ENCODE results near the gene FZD4. TPM values are rescaled to one million over a fixed set of nuclear protein-coding genes. Genes with fewer than 3 reads are reported as not detected.

The FZD4 gene
- total and polyA plus RNA-seq, 10 of the 15 experiments (the other 5 are each of a cell fraction or from before 2014, with no cell fraction given), result under 0.01 to 0.13 (median 0.01) TPM; not detected in 6

GRCh38 chr11:86981777-86982540 is 26.8 kb upstream of the FZD4 start:
- DNase-seq (ENCODE audit: low read depth, low spot score) (no peak), FAIRE-seq (no peak), ATAC-seq (no peak)
- Histone ChIP-seq H3K27ac (ENCODE audit: control insufficient read depth, insufficient read depth) (no peak overlapping the region), H3K36me3 (ENCODE audit: control insufficient read depth in 2 of 2, insufficient read depth in 2 of 2, low read length in 1 of 2) (no peaks in the 10 kb centered on the region; a peak in 1 of 4 replicates), H3K79me2 (ENCODE audit: control insufficient read depth, insufficient read depth, low read length) (no peaks in the 10 kb centered on the region), H3K27me3 (replicated peaks in 1 of 2; ENCODE audit: control insufficient read depth in 2 of 2, insufficient read depth in 2 of 2, low read length in 1 of 2) (peaks cover 0 to 3% of the 10 kb centered on the region in 2 experiments; a peak in 1 of 4 replicates), H3K4me3 (no peak overlapping the region), H3K9me3 (replicated peaks; ENCODE audit: control insufficient read depth, insufficient read depth, low read length) (no peaks in the 10 kb centered on the region), H3K9ac (ENCODE audit: control insufficient read depth, insufficient read depth, low read length) (no peak overlapping the region), H3K4me1 (ENCODE audit: control insufficient read depth, insufficient read depth, low read length) (no peaks in the 10 kb centered on the region), H3K4me2 (ENCODE audit: control insufficient read depth, insufficient read depth) (no peak overlapping the region), H2AFZ (ENCODE audit: control insufficient read depth, low read depth, low read length) (no peak overlapping the region), H4K20me1 (ENCODE audit: control insufficient read depth, insufficient read depth) (no peaks in the 10 kb centered on the region)
- RAD21 ChIA-PET (ENCODE audit: unreplicated experiment), result no interaction called here
- SMC1A ChIA-PET (ENCODE audit: uncharacterized antibody, unreplicated experiment), result interaction anchor here (0.6 to 1.2 kb wide), 2 partner anchors 8 to 525 kb away, joined by 3 read pairs; no protein-coding TSS in a partner anchor
- POLR2A ChIA-PET, result no interaction called here
- TF ChIP-seq HCFC1 (IDR thresholded peaks at IDR 0.05; ENCODE audit: low read length) (no peak), NR2C1 (IDR thresholded peaks at IDR 0.05) (no peak), POLR2A (IDR thresholded peaks at IDR 0.05; ENCODE audit: low read depth, low read length) (no peak), MTA2 (IDR thresholded peaks at IDR 0.05; ENCODE audit: low read depth) (no peak), TCF3 (IDR thresholded peaks at IDR 0.05; ENCODE audit: borderline replicate concordance, insufficient read depth, low read depth, low read length) (no peak), EZH2 (IDR thresholded peaks at IDR 0.05; ENCODE audit: borderline replicate concordance, control insufficient read depth, low read depth, low read length) (no peak), POU2F2 (IDR thresholded peaks at IDR 0.05; ENCODE audit: borderline replicate concordance, low read depth, low read length) (no peak), ZBED1 (IDR thresholded peaks at IDR 0.05; ENCODE audit: borderline replicate concordance) (no peak), TARDBP (IDR thresholded peaks at IDR 0.05; ENCODE audit: borderline replicate concordance) (no peak), POLR2AphosphoS2 (IDR thresholded peaks at IDR 0.05; ENCODE audit: low read depth, low read length) (no peak), MEF2B (IDR thresholded peaks at IDR 0.05; ENCODE audit: partially characterized antibody, poor library complexity, severe bottlenecking) (no peak), PAX8 (IDR thresholded peaks at IDR 0.05) (no peak), CREM (IDR thresholded peaks at IDR 0.05; ENCODE audit: low read depth) (no peak)
- WGBS (ENCODE audit: insufficient coverage, insufficient replicate concordance, low lambda C conversion rate, missing lambda C conversion rate), result 48% methylated on average over 7 of the region's 7 CpGs
- BruUV-seq (replicated peaks), result no TSS peak
- intact Hi-C loops (cut with micrococcal nuclease; ENCODE audit: unreplicated experiment), result no loop called here
- in situ Hi-C loops (cut with MboI), result no loop called here
- CTCF ChIA-PET, result interaction anchor here (0.8 kb wide), 1 partner anchor 43 kb away, joined by 3 read pairs; no protein-coding TSS in a partner anchor

Data from GM12878 (cell line).